GM10847 (cell line): ENCODE measurements around the gene PHF10.

Experiments
- POLR2A ChIP-seq: IDR thresholded peaks from 2 replicates; pipeline ENCODE4 v1.6.1; 2011; ENCODE audit not compliant: insufficient read length; ENCODE audit errors: extremely low read depth

The PHF10 gene

GRCh38 chr6:169667716-169668115, 56.6 kb downstream of the PHF10 start:
- TF ChIP-seq POLR2A, result no peak

GRCh38 chr6:169666441-169666840, 57.9 kb downstream of the PHF10 start:
- no peak for TF ChIP-seq POLR2A

GRCh38 chr6:169665289-169665688, 59.0 kb downstream of the PHF10 start:
- TF ChIP-seq POLR2A, result no peak

GRCh38 chr6:169664227-169664626, 60.1 kb downstream of the PHF10 start:
- no peak for TF ChIP-seq POLR2A

- TF ChIP-seq POLR2A, result no peak
Observed at GRCh38 chr6:169663468-169663867, 60.8 kb downstream of the PHF10 start.

GRCh38 chr6:169661391-169661756, 62.9 kb downstream of the PHF10 start:
- TF ChIP-seq POLR2A, result no peak

- no peak for TF ChIP-seq POLR2A
Observed at GRCh38 chr6:169660751-169661390, 63.4 kb downstream of the PHF10 start.

GRCh38 chr6:169659820-169660610, 64.3 kb downstream of the PHF10 start:
- no peak for TF ChIP-seq POLR2A

GRCh38 chr6:169657284-169657610, 67.1 kb downstream of the PHF10 start:
- no peak for TF ChIP-seq POLR2A

GRCh38 chr6:169656546-169657283, 67.6 kb downstream of the PHF10 start:
- no peak for TF ChIP-seq POLR2A

GRCh38 chr6:169654598-169655391, 69.5 kb downstream of the PHF10 start:
- TF ChIP-seq POLR2A, result no peak
